SIG-M5 treated with dmso at 0.1 percent for 504 hours (cell line): ENCODE data around the gene LIN7C.
"Not testable (repeated sequence)": the region's sequence is repeated elsewhere in the genome, so short reads cannot be mapped to it uniquely, and the experiment has no call there.

Experiments
- DNase-seq: peaks from one replicate; lab custom pipeline; 2025; ENCODE audit not compliant: unreplicated experiment; lab: John Stamatoyannopoulos, UW

The LIN7C gene

DNA sequence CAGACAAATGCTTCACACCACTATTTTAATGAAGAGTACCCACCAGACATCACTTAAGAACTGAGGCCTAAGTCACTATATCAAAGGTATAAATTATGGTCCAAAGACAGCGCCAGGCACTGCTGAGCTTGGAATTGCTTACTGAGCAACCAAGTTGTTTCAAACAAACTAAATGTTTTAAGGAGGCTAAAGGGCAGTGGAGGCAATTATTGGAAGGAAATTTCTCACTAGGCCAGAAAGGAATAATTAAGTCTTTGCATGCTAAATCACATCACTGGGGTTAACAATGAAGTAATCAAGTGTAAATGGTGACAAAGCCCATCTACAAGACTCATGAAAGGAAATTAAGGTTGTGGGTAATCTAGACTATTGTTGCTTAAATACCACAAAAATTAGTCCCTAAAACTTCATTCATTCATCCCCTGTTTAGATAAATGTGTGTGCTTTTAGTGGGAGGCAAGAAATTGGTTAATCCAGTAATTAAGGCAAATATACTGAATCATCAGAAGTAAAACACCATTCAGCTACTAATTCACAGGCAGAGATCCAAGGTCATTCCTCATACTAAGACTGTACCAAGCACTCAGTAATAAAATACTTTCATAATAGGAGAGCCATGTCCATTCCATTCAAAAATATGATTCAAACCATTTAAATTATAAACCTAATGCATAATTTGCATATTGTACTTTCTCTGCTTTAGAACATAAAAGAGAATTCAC lies 55.2 kb downstream of the LIN7C start:
- DNase-seq = no peak

- not testable (repeated sequence) for DNase-seq
Measured at GRCh38 chr11:27448184-27448540, 58.4 kb downstream of the LIN7C start.

- DNase-seq = no peak
Measured at GRCh38 chr11:27447288-27448183, 59.0 kb downstream of the LIN7C start.

GRCh38 chr11:27445625-27446024 lies 60.9 kb downstream of the LIN7C start:
- DNase-seq = no peak

GRCh38 chr11:27444801-27445215 lies 61.8 kb downstream of the LIN7C start:
- DNase-seq = no peak
